Inflammatory macrophage treated with lipopolysaccharide for 4 hours (primary cell): ENCODE results near the gene ARID3C.

Experiments used
- DNase-seq: peaks from one replicate; pipeline ENCODE4 v3.0.0-alpha.2; 2020

The ARID3C gene

GRCh38 chr9:34627716-34628655 lies 880 bp downstream of the ARID3C start:
- DNase-seq, result no peak

GRCh38 chr9:34625186-34625486 lies 3.7 kb downstream of the ARID3C start:
- DNase-seq, result no peak

GRCh38 chr9:34624475-34625185 lies 4.2 kb downstream of the ARID3C start:
- DNase-seq, result no peak

GRCh38 chr9:34623374-34624235 lies 5.3 kb downstream of the ARID3C start:
- DNase-seq, result no peak

GRCh38 chr9:34620061-34620994 lies 8.5 kb downstream of the ARID3C start, which contains the start of gene DCTN3:
DCTN3 (minus strand) TSS chr9:34620495; CDS start chr9:34620464, 31 bp downstream.
- DNase-seq, result peak; percentile 98

- no peak for DNase-seq
Observed at GRCh38 chr9:34615132-34615531, 13.7 kb downstream of the ARID3C start.

- peak; percentile 79 for DNase-seq
Observed at GRCh38 chr9:34612788-34613390, 16.0 kb downstream of the ARID3C start.

GRCh38 chr9:34611811-34612787 lies 16.8 kb downstream of the ARID3C start, which contains the start of gene RPP25L:
RPP25L (minus strand) TSS chr9:34612097; CDS start chr9:34611296, 801 bp downstream.
- peak; percentile 91 for DNase-seq

- no peak for DNase-seq
Observed at GRCh38 chr9:34611251-34611810, 17.5 kb downstream of the ARID3C start.

- no peak for DNase-seq
Observed at GRCh38 chr9:34610434-34611206, 18.2 kb downstream of the ARID3C start.

GRCh38 chr9:34607331-34607730 lies 21.5 kb downstream of the ARID3C start:
- no peak for DNase-seq

GRCh38 chr9:34606905-34607304 lies 22.0 kb downstream of the ARID3C start:
- DNase-seq, result no peak

- DNase-seq, result no peak
Observed at GRCh38 chr9:34606190-34606589, 22.7 kb downstream of the ARID3C start.

GRCh38 chr9:34603610-34604231 lies 25.1 kb downstream of the ARID3C start:
- DNase-seq, result peak; percentile 65

GRCh38 chr9:34601937-34602573 lies 26.8 kb downstream of the ARID3C start:
- DNase-seq, result no peak

- DNase-seq, result no peak
Observed at GRCh38 chr9:34600908-34601307, 28.0 kb downstream of the ARID3C start.

- no peak for DNase-seq
Observed at GRCh38 chr9:34599546-34599945, 29.3 kb downstream of the ARID3C start.

- DNase-seq, result no peak
Observed at GRCh38 chr9:34594177-34594576, 34.7 kb downstream of the ARID3C start.
